C1 segment of cervical spinal cord (tissue), 14 donors: ENCODE measurements around the gene MRPL37.
"Not testable (repeated sequence)": the region's sequence is repeated elsewhere in the genome, so short reads cannot be mapped to it uniquely, and the experiment has no call there.

Source experiments
- DNase-seq, 14 donors: peaks; one replicate each; lab custom pipeline; 2025; lab: John Stamatoyannopoulos, UW

MRPL37 gene

GRCh38 chr1:54172614-54173599, 27.1 kb upstream of the MRPL37 start:
- DNase-seq: no peak

DNA sequence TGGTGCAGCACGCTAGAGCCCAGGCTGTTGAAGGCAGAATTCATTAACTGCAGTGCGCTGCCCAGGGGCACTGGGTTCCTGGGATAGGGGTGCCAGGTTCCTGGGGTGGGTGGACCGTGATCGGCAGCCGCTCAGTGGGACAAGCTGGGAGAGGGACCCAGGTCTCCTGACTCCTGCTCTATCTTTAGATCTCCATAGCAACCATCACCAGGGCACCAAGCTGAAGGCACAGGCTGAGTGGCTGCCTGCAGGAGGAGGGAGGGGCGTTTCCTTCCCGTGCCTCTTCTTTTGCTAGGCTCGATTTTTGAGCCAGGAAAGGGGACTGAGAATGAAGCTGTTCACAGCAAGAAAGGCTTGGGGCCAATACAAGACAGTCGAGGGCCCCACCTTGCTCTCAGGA, 26.3 kb upstream of the MRPL37 start:
- DNase-seq: no peak

- DNase-seq: no peak
These were observed 25.9 kb upstream of the MRPL37 start for GRCh38 chr1:54174106-54174505.

- no peak for DNase-seq
These were observed 23.2 kb upstream of the MRPL37 start for GRCh38 chr1:54176621-54177327.

- no peak for DNase-seq
These were observed 22.2 kb upstream of the MRPL37 start for GRCh38 chr1:54177726-54178125.

- no peak for DNase-seq
These were observed 21.5 kb upstream of the MRPL37 start for GRCh38 chr1:54178296-54179070.

DNA sequence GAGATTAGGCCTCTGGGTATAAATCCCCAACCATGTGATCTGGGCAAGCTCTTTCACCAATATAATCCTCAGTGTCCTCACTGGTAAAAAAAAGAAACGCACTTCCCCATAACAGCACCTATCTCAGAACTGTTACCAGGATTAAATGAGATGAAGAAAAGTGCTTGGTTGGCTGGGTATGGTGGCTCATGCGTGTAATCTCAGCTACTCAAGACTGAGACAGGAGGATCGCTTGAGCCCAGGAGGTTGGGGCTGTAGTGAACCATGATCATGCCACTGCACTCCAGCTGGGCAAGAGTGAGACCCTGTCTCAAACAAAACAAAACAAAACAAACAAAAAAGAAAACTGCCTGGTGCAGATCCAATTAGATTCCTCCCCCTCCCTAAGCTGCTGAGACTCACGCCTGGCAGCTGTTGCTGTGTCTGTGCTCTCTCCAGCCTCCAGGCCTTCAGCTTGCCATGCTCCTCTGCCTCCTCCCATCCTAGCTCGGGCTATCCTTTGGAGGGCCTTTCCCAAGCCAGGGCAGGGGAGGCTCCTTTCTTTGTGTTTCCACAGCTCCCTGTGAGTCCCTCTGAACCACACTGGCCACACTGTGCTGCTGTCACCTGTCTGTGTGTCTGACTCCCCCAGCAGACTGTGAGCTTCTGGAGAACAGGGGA, 19.1 kb upstream of the MRPL37 start:
- no peak for DNase-seq

GRCh38 chr1:54186056-54186455, 13.9 kb upstream of the MRPL37 start:
- DNase-seq: no peak

DNA sequence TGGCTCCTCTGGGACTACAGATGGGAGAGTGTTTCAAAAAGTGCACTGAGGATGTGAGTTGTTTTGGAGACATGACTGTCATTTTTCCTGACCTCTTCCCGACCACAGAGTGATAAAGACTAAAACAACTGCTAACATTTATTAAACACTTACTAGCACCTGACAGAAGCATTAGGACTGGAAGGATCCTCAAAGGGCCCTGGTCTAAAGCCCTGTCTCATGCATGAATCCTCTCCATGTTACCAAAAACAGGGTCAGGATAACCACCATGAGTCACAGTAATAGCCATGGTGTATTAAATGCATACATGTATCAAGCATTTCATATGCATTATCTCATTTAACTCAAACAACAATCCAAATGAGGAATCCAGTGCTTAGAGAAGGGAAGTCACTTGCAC, 11.7 kb upstream of the MRPL37 start:
- DNase-seq: no peak

GRCh38 chr1:54190526-54190925, 9.4 kb upstream of the MRPL37 start:
- DNase-seq: no peak

DNA sequence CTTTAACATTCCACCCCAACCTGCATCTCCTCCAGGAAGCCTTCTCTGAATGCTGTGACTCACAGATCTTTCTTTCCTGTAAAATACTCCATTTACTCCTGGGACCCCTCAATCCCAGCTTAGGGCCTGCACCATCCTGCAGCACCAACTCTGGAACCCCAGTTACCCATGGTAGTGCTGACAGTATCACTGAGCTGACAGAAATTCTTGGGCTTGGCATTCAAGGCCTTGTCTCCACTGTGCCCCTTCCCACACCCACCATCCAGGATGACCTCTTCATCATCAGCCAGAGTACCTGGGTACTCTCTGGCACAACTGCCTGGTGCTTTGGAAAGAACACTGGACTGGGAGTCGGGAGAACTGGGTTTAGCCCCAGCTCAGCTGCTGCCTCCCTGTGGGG, 8.4 kb upstream of the MRPL37 start:
- DNase-seq: no peak

GRCh38 chr1:54193453-54193852, 6.5 kb upstream of the MRPL37 start:
- DNase-seq: no peak

DNA sequence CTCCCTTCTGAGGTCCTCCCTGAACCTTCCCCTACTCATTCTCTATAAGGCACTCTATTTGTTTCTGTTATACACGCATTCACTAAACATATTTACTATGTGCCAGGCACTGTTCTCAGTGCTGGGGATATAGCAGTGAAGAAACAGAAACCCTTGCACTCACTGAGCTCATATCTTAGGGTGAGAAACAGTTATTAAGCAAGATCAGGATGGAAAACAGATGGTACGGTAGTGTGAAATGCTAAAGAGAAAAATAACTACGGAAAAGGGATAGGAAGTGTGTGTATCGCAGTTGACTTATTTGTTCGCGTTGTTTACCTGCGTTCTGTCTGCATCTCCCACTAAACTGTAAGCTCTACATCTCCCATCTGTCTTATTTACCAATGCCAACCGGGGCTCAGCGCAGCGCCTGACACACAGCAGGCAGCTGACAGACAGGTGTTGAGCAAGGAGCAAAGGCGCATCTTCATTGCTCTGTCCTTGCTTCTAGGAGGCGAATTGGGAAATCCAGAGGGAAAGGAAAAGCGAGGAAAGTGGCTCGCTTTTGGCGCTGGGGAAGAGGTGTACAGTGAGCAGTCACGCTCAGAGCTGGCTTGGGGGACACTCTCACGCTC, 709 bp upstream of the MRPL37 start:
- DNase-seq: peak in 1 of 14 donors; percentile 36

DNA sequence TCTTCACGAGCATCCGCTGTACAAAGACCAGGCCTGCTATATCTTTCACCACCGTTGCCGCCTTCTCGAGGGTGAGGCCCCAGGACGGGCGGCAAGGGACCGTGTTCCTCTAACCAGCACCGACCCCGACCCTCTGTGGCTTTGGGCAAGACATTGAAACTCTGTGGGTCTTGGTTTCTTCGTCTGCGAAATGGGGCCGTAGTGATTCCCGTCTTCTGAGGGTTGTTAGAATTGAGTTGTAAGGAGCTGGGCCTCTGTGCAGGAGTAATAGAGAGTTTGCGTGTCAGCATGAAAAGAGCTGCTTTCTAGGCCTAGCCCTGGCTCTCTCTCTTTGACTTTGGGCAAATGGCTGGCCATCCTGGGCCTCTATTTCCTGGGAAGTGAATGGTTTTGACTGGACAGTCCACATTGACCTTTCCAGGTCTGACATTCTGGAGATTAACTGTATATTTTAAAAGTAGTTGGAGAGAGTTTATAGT, 591 bp downstream of the MRPL37 start:
- no peak for DNase-seq

DNA sequence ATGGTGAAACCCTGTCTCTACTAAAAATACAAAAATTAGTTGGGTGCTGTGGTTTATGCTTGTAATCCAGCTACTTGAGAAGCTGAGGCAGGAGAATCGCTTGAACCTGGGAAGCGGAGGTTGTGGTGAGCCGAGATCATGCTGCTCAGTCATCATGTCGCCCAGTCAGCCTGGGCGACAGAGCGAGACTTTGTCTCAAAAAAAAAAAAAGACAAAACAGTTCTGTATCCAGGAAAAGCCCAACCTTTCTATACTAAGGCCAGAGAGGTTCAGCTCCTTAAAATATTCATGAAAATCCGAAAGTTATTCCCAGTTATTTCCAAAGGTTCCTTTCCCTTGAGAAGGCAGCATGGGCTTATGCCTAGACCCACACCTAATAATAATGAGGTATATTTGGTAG, 4.2 kb downstream of the MRPL37 start:
- no peak for DNase-seq

- no peak for DNase-seq
These were observed 7.3 kb downstream of the MRPL37 start for GRCh38 chr1:54207287-54207686.

- DNase-seq: not testable (repeated sequence)
These were observed 7.9 kb downstream of the MRPL37 start for GRCh38 chr1:54207896-54208295.

DNA sequence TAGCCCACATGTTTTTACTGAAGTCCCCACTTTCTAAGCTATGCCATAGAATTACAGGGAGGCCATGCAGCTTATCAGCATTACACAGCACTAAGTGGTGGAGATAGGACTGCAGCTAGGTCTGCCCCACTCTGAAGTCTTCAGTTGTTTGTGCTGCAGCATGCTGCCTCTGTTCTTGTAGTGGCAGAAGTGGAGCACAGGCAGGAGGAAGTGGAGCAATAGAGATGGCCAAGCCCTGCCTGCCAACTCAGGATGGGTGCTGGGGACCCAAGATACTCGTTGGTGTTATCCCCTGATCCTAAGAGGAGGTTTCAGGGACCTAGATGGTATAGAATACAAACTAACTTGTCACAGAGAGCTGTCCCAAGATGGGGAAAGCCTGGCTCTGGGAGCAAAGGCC, 12.9 kb downstream of the MRPL37 start:
- DNase-seq: no peak

DNA sequence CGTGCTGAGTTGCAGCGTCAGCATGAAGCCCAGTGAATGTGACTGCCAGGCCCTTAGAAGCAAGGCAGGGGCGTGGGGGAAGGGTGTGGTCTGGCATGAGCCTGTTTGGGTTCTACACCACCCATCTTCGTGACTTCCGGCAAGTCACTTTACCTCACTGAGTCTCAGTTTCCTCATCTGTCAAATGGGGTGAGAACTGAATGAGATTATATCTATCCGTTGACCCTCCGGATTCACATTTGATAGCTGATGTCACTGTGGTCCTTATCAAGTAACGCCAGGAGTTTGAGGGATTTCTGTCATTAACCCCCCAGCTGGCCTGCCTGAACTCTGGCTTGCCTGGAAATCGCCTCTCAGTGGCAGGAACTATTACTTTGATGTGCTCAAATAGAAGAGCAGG, 15.6 kb downstream of the MRPL37 start:
- no peak for DNase-seq

DNA sequence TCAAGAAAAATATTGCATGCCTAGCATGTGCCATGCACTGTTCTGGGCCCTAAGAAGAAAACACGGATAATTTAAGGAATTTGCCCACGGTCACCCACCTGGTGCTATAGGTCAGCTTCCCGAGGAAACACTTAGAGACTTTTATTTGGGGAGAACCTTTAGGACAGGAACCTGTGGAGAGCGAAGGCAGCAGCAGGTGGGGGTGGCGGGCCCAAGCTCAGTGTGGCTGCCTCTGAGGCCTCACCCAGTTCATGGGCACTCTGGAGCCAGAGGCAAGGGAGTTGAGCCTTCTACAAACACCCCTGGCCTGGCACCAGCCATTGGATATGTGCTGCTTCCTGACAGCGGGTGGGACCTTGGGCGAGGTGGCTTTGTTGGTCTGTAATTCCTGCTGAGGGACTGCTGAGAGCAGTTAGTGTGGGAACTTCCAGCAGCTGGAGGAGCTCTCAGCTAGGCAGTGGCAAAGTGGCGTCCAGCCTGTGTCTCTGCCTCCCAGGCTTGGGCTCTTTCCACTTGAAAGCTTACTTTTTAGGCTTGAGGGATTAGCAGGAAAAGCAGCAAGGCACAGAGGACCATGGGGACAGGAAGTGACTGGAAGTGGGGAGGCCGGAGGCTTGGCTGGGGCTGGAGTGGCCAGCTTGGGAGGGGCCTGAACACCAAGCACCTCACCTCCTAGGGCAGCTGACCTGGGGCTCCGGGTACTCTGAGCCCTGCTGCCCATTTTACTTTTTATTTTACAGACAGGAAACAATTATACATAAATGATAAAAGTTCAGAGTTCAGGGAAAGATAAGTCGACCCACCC, 19.1 kb downstream of the MRPL37 start:
- peak in 1 of 14 donors; percentile 21 for DNase-seq
